ENCODE data around the gene CCNQ. TPM values are rescaled to one million over a fixed set of nuclear protein-coding genes. Genes with fewer than 3 reads are reported as not detected.

Gene CCNQ
- total and polyA plus RNA-seq, 2 of the 8 experiments (the other 6 are each of a cell fraction or from before 2014, with no cell fraction given): 16.6 to 32.1 TPM

DNA sequence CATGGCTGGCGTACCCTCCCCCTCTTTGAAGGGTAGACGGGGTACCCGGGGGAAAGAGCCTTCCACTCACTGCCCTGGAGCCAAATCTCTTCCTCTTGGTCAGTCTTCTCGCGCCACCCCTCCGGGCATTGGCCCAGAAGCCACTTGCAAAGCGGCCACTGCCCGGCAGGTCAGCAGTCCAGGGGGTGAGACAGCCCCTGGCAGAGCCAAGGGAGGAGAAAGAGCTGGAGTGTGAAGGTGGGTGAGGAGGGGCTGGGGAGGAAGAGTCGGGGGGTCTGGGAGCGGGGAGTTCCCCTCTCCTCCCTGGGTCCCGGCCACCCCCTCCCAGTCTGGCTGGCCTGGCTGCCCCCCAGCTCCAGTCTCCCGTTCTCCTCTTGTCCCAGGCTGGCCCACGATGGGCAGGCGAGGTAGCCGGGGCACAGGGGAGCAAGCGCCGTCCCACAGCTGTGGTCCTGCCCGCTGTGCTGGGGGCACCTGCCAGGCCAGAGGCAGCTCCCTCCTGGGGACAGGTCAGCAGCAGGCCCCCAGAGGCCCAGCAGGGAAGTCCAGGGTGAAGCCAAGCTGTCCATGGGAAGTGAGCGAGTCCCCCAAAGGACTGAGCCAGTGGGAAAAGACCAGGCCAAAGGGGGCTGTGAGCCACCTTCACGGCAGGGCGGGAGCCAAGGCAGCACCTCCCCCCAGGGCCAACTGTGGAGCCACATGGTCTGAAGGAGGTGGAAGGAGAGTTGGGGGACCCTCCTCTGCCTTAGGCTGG is 26.5 kb upstream of the CCNQ start (continued):
- TF ChIP-seq, protein P1, sequence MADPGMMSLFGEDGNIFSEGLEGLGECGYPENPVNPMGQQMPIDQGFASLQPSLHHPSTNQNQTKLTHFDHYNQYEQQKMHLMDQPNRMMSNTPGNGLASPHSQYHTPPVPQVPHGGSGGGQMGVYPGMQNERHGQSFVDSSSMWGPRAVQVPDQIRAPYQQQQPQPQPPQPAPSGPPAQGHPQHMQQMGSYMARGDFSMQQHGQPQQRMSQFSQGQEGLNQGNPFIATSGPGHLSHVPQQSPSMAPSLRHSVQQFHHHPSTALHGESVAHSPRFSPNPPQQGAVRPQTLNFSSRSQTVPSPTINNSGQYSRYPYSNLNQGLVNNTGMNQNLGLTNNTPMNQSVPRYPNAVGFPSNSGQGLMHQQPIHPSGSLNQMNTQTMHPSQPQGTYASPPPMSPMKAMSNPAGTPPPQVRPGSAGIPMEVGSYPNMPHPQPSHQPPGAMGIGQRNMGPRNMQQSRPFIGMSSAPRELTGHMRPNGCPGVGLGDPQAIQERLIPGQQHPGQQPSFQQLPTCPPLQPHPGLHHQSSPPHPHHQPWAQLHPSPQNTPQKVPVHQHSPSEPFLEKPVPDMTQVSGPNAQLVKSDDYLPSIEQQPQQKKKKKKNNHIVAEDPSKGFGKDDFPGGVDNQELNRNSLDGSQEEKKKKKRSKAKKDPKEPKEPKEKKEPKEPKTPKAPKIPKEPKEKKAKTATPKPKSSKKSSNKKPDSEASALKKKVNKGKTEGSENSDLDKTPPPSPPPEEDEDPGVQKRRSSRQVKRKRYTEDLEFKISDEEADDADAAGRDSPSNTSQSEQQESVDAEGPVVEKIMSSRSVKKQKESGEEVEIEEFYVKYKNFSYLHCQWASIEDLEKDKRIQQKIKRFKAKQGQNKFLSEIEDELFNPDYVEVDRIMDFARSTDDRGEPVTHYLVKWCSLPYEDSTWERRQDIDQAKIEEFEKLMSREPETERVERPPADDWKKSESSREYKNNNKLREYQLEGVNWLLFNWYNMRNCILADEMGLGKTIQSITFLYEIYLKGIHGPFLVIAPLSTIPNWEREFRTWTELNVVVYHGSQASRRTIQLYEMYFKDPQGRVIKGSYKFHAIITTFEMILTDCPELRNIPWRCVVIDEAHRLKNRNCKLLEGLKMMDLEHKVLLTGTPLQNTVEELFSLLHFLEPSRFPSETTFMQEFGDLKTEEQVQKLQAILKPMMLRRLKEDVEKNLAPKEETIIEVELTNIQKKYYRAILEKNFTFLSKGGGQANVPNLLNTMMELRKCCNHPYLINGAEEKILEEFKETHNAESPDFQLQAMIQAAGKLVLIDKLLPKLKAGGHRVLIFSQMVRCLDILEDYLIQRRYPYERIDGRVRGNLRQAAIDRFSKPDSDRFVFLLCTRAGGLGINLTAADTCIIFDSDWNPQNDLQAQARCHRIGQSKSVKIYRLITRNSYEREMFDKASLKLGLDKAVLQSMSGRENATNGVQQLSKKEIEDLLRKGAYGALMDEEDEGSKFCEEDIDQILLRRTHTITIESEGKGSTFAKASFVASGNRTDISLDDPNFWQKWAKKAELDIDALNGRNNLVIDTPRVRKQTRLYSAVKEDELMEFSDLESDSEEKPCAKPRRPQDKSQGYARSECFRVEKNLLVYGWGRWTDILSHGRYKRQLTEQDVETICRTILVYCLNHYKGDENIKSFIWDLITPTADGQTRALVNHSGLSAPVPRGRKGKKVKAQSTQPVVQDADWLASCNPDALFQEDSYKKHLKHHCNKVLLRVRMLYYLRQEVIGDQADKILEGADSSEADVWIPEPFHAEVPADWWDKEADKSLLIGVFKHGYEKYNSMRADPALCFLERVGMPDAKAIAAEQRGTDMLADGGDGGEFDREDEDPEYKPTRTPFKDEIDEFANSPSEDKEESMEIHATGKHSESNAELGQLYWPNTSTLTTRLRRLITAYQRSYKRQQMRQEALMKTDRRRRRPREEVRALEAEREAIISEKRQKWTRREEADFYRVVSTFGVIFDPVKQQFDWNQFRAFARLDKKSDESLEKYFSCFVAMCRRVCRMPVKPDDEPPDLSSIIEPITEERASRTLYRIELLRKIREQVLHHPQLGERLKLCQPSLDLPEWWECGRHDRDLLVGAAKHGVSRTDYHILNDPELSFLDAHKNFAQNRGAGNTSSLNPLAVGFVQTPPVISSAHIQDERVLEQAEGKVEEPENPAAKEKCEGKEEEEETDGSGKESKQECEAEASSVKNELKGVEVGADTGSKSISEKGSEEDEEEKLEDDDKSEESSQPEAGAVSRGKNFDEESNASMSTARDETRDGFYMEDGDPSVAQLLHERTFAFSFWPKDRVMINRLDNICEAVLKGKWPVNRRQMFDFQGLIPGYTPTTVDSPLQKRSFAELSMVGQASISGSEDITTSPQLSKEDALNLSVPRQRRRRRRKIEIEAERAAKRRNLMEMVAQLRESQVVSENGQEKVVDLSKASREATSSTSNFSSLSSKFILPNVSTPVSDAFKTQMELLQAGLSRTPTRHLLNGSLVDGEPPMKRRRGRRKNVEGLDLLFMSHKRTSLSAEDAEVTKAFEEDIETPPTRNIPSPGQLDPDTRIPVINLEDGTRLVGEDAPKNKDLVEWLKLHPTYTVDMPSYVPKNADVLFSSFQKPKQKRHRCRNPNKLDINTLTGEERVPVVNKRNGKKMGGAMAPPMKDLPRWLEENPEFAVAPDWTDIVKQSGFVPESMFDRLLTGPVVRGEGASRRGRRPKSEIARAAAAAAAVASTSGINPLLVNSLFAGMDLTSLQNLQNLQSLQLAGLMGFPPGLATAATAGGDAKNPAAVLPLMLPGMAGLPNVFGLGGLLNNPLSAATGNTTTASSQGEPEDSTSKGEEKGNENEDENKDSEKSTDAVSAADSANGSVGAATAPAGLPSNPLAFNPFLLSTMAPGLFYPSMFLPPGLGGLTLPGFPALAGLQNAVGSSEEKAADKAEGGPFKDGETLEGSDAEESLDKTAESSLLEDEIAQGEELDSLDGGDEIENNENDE (IDR thresholded peaks at IDR 0.05; ENCODE audit: insufficient replicate concordance, low read length): no peak
- TF ChIP-seq CHD1 (IDR thresholded peaks at IDR 0.05; ENCODE audit: low read depth, low read length): no peak
- TF ChIP-seq SP4 (IDR thresholded peaks at IDR 0.05; ENCODE audit: low read length): no peak

Measured in H1 (cell line).